ENCODE results near the gene MXD1. TPM values are rescaled to one million over a fixed set of nuclear protein-coding genes. Genes with fewer than 3 reads are reported as not detected.

Gene MXD1
- total RNA-seq, 1 experiment from 2014 or later: 6.5 TPM

- TF ChIP-seq TCF7L2 (IDR thresholded peaks at IDR 0.05; ENCODE audit: low read depth, low read length) (no peak), POLR2AphosphoS5 (IDR thresholded peaks at IDR 0.05; ENCODE audit: low read depth, low read length) (no peak), REST (IDR thresholded peaks at IDR 0.05; ENCODE audit: insufficient read depth in 1 of 2, low read depth in 2 of 2, low read length in 1 of 2) (no peak), CTCF (IDR thresholded peaks at IDR 0.05) (no peak), SIN3A (IDR thresholded peaks at IDR 0.05; ENCODE audit: borderline replicate concordance, insufficient read depth, low read depth, low read length) (no peak)
- ATAC-seq: no peak
- ChIA-PET POLR2A (interaction anchor here (0.6 kb wide), 1 partner anchor 214 kb away, joined by 3 read pairs; no protein-coding TSS in a partner anchor), CTCF (no interaction called here)
- Histone ChIP-seq H3K9me3 (ENCODE audit: control insufficient read depth, insufficient read depth, low read depth, low read length) (no peaks in the 10 kb centered on the region), H3K27me3 (ENCODE audit: control insufficient read depth, insufficient read depth, low read length) (no peaks in the 10 kb centered on the region), H3K4me3 (ENCODE audit: low read depth in 2 of 2, low read length in 2 of 2) (no peak overlapping the region), H3K4me1 (ENCODE audit: control insufficient read depth, insufficient read depth, low read length) (no peaks in the 10 kb centered on the region; the same call in 1 of the 2 replicates), H3K27ac (ENCODE audit: low read length) (no peak overlapping the region), H3K36me3 (ENCODE audit: control insufficient read depth, insufficient read depth, low read length) (no peaks in the 10 kb centered on the region)
- in situ Hi-C loops (cut with HindIII; ENCODE audit: low pct_unique_long_range_greater_than_20kb, low sequenced_read_pairs) (no loop called here), intact Hi-C loops (cut with micrococcal nuclease; ENCODE audit: unreplicated experiment) (no loop called here)
- no peak for DNase-seq (ENCODE audit: low read depth, low spot score)
- no TSS peak for BruUV-seq (replicated peaks)
Measured at GRCh38 chr2:69964353-69964841, 49.5 kb downstream of the MXD1 start.

GRCh38 chr2:69965756-69966445 lies 51.0 kb downstream of the MXD1 start:
- ChIA-PET CTCF (no interaction called here), POLR2A (no interaction called here)
- Histone ChIP-seq H3K4me3 (ENCODE audit: low read depth in 2 of 2, low read length in 2 of 2) (no peak overlapping the region), H3K27ac (ENCODE audit: low read length) (no peak overlapping the region), H3K9me3 (ENCODE audit: control insufficient read depth, insufficient read depth, low read depth, low read length) (no peaks in the 10 kb centered on the region), H3K4me1 (ENCODE audit: control insufficient read depth, insufficient read depth, low read length) (no peaks in the 10 kb centered on the region), H3K27me3 (ENCODE audit: control insufficient read depth, insufficient read depth, low read length) (no peaks in the 10 kb centered on the region), H3K36me3 (ENCODE audit: control insufficient read depth, insufficient read depth, low read length) (no peaks in the 10 kb centered on the region)
- no peak for ATAC-seq
- no peak for DNase-seq (ENCODE audit: low read depth, low spot score)
- TF ChIP-seq SIN3A (IDR thresholded peaks at IDR 0.05; ENCODE audit: borderline replicate concordance, insufficient read depth, low read depth, low read length): no peak
- no peak for TF ChIP-seq TCF7L2 (IDR thresholded peaks at IDR 0.05; ENCODE audit: low read depth, low read length)
- TF ChIP-seq POLR2AphosphoS5 (IDR thresholded peaks at IDR 0.05; ENCODE audit: low read depth, low read length): no peak
- no peak for TF ChIP-seq REST (IDR thresholded peaks at IDR 0.05; ENCODE audit: insufficient read depth in 1 of 2, low read depth in 2 of 2, low read length in 1 of 2)
- TF ChIP-seq CTCF (IDR thresholded peaks at IDR 0.05): no peak
- intact Hi-C loops (cut with micrococcal nuclease; ENCODE audit: unreplicated experiment) (no loop called here), in situ Hi-C loops (cut with HindIII; ENCODE audit: low pct_unique_long_range_greater_than_20kb, low sequenced_read_pairs) (no loop called here)
- BruUV-seq (replicated peaks): no TSS peak
